ENCODE measurements around the gene ASIC5. TPM values are rescaled to one million over a fixed set of nuclear protein-coding genes. Genes with fewer than 3 reads are reported as not detected.

ASIC5 gene
- total RNA-seq, 1 experiment from 2014 or later = not detected

GRCh38 chr4:155855897-155856296, 10.2 kb downstream of the ASIC5 start:
- Histone ChIP-seq H3K9me3 (ENCODE audit: control insufficient read depth, low read depth, low read length) (no peaks in the 10 kb centered on the region), H3K56ac (ENCODE audit: insufficient read length, low read depth, low read length) (no peak overlapping the region), H2AFZ (ENCODE audit: low read length) (no peak overlapping the region), H3T11ph (ENCODE audit: low read length) (no peak overlapping the region), H3K4me1 (ENCODE audit: insufficient read depth, low read length) (no peaks in the 10 kb centered on the region), H3K23ac (ENCODE audit: insufficient read length, low read depth, low read length) (no peak overlapping the region), H2BK5ac (ENCODE audit: insufficient read length, low read length) (no peak overlapping the region), H3K23me2 (ENCODE audit: insufficient read length, low read depth, low read length, poor library complexity, severe bottlenecking) (no peaks in the 10 kb centered on the region), H4K20me1 (ENCODE audit: control insufficient read depth, insufficient read depth, insufficient read length) (no peaks in the 10 kb centered on the region), H3K9ac (ENCODE audit: extremely low read depth, insufficient read length, low read length) (no peak overlapping the region), H2BK12ac (ENCODE audit: insufficient read length, low read depth, low read length) (no peak overlapping the region), H3K27me3 (ENCODE audit: insufficient read depth, low read length) (no peaks in the 10 kb centered on the region), H2BK20ac (ENCODE audit: low read depth, low read length, poor library complexity, severe bottlenecking) (no peak overlapping the region), H4K8ac (replicated peaks; ENCODE audit: insufficient read length, low read depth, low read length) (no peak overlapping the region), H3K18ac (ENCODE audit: insufficient read length, low read depth, low read length) (no peak overlapping the region), H3K79me2 (ENCODE audit: insufficient read depth, low read length) (no peaks in the 10 kb centered on the region), H3K4ac (ENCODE audit: low read depth, low read length) (no peak overlapping the region), H3K14ac (ENCODE audit: insufficient read depth, low read length) (no peak overlapping the region), H2BK120ac (ENCODE audit: low read depth, low read length, poor library complexity, severe bottlenecking) (no peak overlapping the region), H4K91ac (ENCODE audit: insufficient read length, low read depth, low read length) (no peak overlapping the region), H2BK15ac (ENCODE audit: low read depth, low read length) (no peak overlapping the region), H3K27ac (ENCODE audit: insufficient read length, low read depth, low read length) (no peak overlapping the region), H4K5ac (ENCODE audit: insufficient read length, low read depth, low read length) (no peak overlapping the region), H2AK5ac (ENCODE audit: insufficient read length, low read length) (no peak overlapping the region), H3K79me1 (ENCODE audit: insufficient read depth, low read depth, low read length, poor library complexity, severe bottlenecking) (no peaks in the 10 kb centered on the region), H3K4me2 (ENCODE audit: insufficient read depth, insufficient read length, low read length) (no peak overlapping the region)
- DNase-seq = no peak
- Mint-ChIP-seq H3K36me3 (ENCODE audit: insufficient read depth in 1 of 3, low read depth in 3 of 3) (no peaks in the 10 kb centered on the region; a peak in 1 of 7 replicates), H3K9me3 (no peaks in the 10 kb centered on the region; a peak in 2 of 5 replicates), H3K4me1 (peaks cover 9 to 11% of the 10 kb centered on the region in 2 experiments), H3K27ac (no peak overlapping the region), H3K4me3 (no peak overlapping the region), H3K27me3 (ENCODE audit: low read depth) (no peaks in the 10 kb centered on the region)
- TF ChIP-seq CTCF (conservative IDR thresholded peaks at IDR 0.05) = no peak
- no CpG with 5 or more reads among the region's 2 CpGs for WGBS (ENCODE audit: extremely low coverage, insufficient read length, low lambda C conversion rate)
